NCI-H1048 (cell line): ENCODE measurements around the gene TTC7B.
A peak's percentile ranks its signal among the peaks of the same experiment; 100 is the strongest.

ENCODE experiments used
- DNase-seq: peaks from one replicate; lab custom pipeline; 2025; lab: John Stamatoyannopoulos, UW

Gene TTC7B

GRCh38 chr14:90523961-90524875, 292.0 kb downstream of the TTC7B start:
- DNase-seq = no peak

- DNase-seq = no peak
Observed at GRCh38 chr14:90523544-90523943, 292.7 kb downstream of the TTC7B start.

- DNase-seq = no peak
Observed at GRCh38 chr14:90522571-90523191, 293.5 kb downstream of the TTC7B start.

GRCh38 chr14:90521930-90522483, 294.2 kb downstream of the TTC7B start:
- no peak for DNase-seq

GRCh38 chr14:90521084-90521929, 294.9 kb downstream of the TTC7B start:
- DNase-seq = no peak

GRCh38 chr14:90520326-90520725, 295.9 kb downstream of the TTC7B start:
- DNase-seq = no peak

DNA sequence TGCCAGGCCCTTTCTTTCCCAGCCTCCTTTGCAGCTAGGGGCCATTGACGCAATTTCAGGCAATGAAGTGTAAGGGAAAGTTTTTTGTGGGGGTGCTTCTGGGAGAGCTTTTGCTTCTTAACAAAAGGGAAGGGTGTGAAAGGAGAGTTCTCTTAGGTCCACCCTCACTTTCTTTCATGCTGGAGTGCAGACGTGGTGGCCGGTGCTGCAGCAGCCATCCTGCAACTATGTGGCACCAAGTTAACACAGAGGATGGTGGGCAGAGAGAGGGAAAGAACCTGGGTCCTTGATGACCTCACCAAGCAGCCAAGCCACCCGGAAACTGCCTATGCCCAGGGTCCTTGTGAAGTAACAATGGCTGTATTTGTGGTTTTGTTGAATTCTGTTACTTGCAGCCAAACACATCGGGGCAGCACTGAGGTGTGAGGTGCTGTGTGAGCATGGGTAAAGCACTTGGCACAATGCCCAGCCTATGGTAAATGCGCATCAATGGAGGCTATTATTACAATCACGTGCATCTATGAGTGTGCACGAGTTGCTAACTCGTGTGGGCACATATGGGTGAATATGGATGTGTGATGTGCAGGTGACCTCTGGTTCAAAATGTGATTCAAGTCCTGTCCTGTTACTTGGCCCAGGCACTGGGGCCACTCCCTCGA, 296.8 kb downstream of the TTC7B start:
- no peak for DNase-seq

DNA sequence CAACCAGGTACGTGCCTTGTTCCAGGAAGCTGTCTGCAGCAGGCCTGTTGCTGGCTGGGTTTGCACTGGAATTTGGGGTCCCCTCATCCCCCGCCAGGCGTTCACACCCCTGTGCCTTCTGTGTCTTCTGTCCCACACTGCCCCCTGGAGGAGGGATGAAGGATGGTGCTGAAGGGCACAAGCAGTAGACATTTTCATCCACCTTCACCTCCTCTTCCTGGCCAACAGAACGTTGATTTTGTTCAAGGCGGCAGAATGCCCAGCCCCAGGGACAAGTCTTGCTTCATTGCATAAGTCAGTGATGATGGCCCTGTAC, 297.3 kb downstream of the TTC7B start:
- DNase-seq = no peak

- no peak for DNase-seq
Observed at GRCh38 chr14:90518069-90518940, 297.9 kb downstream of the TTC7B start.

DNA sequence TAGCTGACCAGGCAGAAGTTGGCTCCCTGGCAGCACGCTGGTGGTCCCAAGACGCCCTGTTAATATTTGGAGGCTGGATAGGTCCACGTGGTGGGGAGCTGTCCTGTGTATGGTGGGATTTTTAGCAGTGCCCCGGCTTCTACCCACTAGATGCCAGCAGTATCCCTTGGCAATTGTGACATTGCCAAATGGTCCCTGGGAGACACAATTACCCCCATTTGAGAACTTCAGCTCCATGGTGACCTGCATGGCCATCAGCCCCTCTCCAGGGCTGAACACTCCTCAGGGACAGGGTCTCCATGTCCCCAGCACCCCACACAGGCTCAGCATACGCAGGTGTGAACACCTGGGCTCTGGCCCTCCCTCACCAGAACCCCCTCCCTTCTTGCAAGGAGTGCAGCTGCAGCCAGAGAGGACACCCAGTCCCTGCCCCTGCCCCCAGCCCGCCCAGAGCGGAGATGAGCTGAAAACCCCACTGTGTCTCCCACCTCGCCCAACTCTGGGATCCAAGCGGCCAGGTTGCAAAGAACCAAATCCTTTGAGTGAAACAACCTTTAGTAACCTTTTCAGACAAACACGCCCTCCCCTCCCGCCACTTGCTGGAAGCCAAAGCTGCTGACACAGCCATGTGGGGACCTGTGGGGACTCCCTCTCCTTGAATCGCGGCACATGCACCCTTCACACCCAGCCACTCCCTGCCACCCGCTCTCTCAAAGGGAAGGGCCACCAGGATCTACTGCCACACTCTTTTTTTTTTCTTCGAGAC, 299.0 kb downstream of the TTC7B start:
- no peak for DNase-seq

DNA sequence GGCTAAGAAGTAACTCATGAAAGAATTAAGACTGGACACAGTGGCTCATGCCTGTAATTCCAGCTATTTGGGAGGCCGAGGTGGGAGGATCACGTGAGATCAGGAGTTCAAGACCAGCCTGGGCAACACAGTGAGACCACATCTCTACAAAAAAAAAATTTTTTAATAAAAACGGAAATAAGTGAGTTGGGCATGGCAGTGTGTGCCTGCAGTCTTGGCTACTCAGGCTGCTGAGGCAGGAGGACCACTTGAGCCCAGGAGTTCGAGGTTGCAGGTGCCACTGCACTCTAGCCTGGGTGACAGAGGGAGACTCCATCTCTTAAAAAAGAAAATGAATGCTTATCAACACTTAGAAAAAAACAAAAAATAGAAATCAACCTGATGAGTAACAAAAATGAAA, 301.7 kb downstream of the TTC7B start:
- no peak for DNase-seq

DNA sequence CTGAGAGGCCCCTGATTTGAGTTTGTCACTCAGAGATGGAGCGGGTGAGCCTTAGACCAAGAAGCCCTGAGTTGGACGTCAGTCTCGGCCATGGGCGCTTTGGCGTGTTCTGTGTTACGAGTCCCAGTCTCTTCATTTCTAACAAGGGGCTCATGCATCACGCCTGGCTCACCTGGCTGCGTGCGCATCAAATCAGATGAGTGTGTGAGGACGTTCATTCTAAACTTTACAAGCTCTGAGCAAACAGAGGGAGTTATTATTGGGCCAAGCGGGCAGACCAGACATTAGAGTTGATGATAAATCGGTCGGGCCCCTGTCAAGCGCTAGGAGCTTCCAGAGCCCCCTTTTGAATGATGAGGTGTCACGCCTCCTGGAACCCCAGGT, 302.2 kb downstream of the TTC7B start:
- no peak for DNase-seq

DNA sequence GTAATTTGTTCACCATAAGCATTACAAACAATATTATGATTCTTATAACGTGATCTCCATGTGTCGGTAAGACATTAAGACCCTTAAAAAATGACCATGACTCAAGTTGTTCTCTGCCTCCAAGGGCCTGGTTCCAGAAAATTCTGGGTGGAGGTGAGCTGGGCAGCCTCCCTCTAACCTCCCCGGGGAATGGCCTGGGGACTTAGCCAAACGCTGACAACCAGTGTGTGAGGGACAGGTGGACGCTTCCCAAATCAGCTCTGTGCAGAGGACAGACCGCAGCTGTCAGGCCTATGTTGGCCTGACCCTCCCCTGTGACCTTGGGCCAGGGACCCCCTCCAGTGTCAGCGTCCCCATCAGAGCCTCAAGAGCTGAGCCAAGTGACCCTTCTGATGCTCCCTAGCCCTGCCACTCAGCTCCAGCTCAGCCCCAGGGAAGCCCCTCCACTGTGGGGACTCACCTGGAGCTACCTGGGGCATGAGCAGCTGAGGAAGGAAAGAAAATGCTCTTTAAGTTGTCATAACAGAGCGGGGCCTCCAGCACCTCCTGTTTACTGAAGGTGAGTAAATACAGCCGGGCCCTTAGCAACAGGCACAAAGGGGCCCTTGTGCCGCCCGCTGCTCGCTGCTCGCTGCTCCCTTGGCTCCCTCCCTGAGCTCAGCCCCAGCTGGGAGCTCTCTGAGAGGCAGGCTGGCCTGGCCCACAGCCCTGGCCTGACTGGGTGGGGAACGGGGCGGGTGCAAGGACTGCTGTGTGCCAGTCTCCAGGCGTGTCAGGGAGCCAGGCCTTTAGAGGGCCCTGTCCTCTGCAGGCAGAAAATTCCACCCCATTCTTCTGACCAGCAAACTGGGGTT, 302.8 kb downstream of the TTC7B start:
- peak; percentile 74 for DNase-seq

GRCh38 chr14:90512329-90512991, 303.8 kb downstream of the TTC7B start:
- no peak for DNase-seq

GRCh38 chr14:90511795-90512328, 304.4 kb downstream of the TTC7B start:
- DNase-seq = no peak

DNA sequence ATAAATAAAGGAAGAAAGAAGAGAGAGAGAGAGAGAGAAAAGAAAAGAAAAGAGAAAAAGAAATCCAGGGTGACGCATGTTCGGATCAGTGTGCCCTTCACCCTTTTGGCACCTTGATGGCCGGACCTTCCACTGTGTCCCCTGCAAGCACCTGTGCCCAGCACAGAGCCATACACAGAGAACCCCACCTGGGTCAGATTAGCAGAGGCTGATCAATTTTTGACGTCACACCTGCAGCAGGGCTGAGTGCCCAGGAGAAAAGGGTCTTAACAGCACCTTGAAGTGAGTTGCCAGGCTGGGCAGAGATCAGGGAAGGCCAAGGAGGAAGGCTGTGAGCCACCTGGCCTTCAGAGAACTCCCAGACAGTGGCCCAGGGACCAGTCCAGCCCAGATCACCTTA, 305.0 kb downstream of the TTC7B start:
- DNase-seq = no peak

DNA sequence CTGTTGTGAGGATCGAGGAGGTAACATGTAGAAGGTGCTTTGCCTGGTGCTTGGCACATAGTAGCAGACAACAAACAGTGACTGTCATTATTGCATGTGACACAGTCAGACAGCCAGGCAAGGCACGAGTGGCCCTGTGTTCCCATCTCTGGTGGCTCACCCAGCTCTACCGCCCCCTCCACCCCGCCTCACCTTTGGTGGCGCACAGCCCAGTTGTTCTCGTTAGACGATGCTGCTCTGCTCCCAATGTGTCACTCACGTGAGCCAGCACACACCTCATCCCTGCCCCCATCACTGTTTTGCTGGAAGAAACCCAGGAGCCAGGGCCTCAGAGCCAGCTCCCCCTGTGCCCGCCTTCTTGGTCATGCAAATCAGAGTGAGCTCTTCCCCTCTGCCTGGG, 306.1 kb downstream of the TTC7B start:
- no peak for DNase-seq

GRCh38 chr14:90509403-90509802, 306.8 kb downstream of the TTC7B start:
- DNase-seq = no peak
